Neuronal stem cell (in vitro differentiated cells): Measurements from ENCODE around the gene CPN2.

Experiments used
- DNase-seq: peaks from one replicate; pipeline ENCODE4 v3.0.0-alpha.2; 2013; ENCODE audit warnings: low spot score
- H2AFZ ChIP-seq: one replicate; pipeline ENCODE4 v1.6.1; 2013; ENCODE audit warnings: mild to moderate bottlenecking, low read length, inconsistent platforms
- H2AK5ac ChIP-seq: 2 replicates; pipeline ENCODE4 v1.6.1; 2013; ENCODE audit warnings: low read depth, mild to moderate bottlenecking, inconsistent platforms, low read length, moderate library complexity, mixed read lengths
- H2BK120ac ChIP-seq: 2 replicates; pipeline ENCODE4 v1.6.1; 2013; ENCODE audit warnings: low read depth, mild to moderate bottlenecking, inconsistent platforms, low read length, moderate library complexity, mixed read lengths
- H2BK12ac ChIP-seq: one replicate; pipeline ENCODE4 v1.6.1; 2013; ENCODE audit warnings: low read length, inconsistent platforms
- H2BK15ac ChIP-seq: 2 replicates; pipeline ENCODE4 v1.6.1; 2013; ENCODE audit warnings: mild to moderate bottlenecking, low read length, inconsistent platforms, mixed read lengths
- H2BK5ac ChIP-seq: one replicate; pipeline ENCODE4 v1.6.1; 2013; ENCODE audit warnings: inconsistent platforms, mild to moderate bottlenecking, low read length, moderate library complexity
- H3K14ac ChIP-seq: one replicate; pipeline ENCODE4 v1.6.1; 2013; ENCODE audit warnings: low read length, inconsistent platforms
- H3K18ac ChIP-seq: 2 replicates; pipeline ENCODE4 v1.6.1; 2013; ENCODE audit warnings: low read length, inconsistent platforms
- H3K23ac ChIP-seq: 2 replicates; pipeline ENCODE4 v1.6.1; 2013; ENCODE audit warnings: low read depth, mild to moderate bottlenecking, mixed read lengths, low read length, inconsistent platforms; ENCODE audit not compliant: poor library complexity
- H3K27ac ChIP-seq: replicated peaks from 3 replicates; pipeline ENCODE4 v1.5.1; 2013; ENCODE audit warnings: low read length, inconsistent platforms
- H3K27me3 ChIP-seq, 3 experiments: 2 replicates each; pipeline ENCODE4 v1.6.1; 2013; ENCODE audit warnings: low read length in 3 of 3, mild to moderate bottlenecking in 2 of 3, inconsistent platforms in 1 of 3, low read depth in 1 of 3, mixed read lengths in 1 of 3, moderate library complexity in 1 of 3; ENCODE audit not compliant: control insufficient read depth in 3 of 3, insufficient read depth in 3 of 3
- H3K36me3 ChIP-seq, 2 donors: replicated peaks in 1 of 2; 2 replicates each; pipeline ENCODE4 v1.6.1; 2013; ENCODE audit warnings: low read length in 2 of 2; ENCODE audit not compliant: control insufficient read depth in 2 of 2, insufficient read depth in 2 of 2
- H3K4ac ChIP-seq: 2 replicates; pipeline ENCODE4 v1.6.1; 2013; ENCODE audit warnings: inconsistent platforms, mild to moderate bottlenecking, low read length, moderate library complexity
- H3K4me1 ChIP-seq, 2 donors: 1 replicate in 1 of 2; 2 replicates in 1 of 2; pipeline ENCODE4 v1.6.1; 2013; ENCODE audit warnings: low read length in 2 of 2, low read depth in 1 of 2; ENCODE audit not compliant: control insufficient read depth in 2 of 2, insufficient read depth in 1 of 2
- H3K4me2 ChIP-seq: one replicate; pipeline ENCODE4 v1.6.1; 2013; ENCODE audit warnings: mild to moderate bottlenecking, low read length, inconsistent platforms; ENCODE audit not compliant: insufficient read depth, poor library complexity, severe bottlenecking
- H3K4me3 ChIP-seq, 2 donors: 2 replicates each; pipeline ENCODE4 v1.5.1; 2013; ENCODE audit warnings: low read length in 2 of 2, mild to moderate bottlenecking in 2 of 2, inconsistent platforms in 1 of 2, moderate library complexity in 1 of 2
- H3K79me1 ChIP-seq: one replicate; pipeline ENCODE4 v1.6.1; 2013; ENCODE audit warnings: low read depth, mild to moderate bottlenecking, inconsistent platforms, low read length, moderate library complexity
- H3K9ac ChIP-seq: one replicate; pipeline ENCODE4 v1.6.1; 2013; ENCODE audit warnings: mild to moderate bottlenecking, low read depth, low read length, inconsistent platforms; ENCODE audit not compliant: poor library complexity
- H3K9me3 ChIP-seq, 2 donors: replicated peaks in 1 of 2; 2 replicates each; pipeline versions ENCODE3 to v1.6.1; 2013; ENCODE audit warnings: low read length in 2 of 2, mild to moderate bottlenecking in 2 of 2, inconsistent platforms in 1 of 2, low read depth in 1 of 2, mixed read lengths in 1 of 2, moderate library complexity in 1 of 2; ENCODE audit not compliant: control insufficient read depth in 2 of 2, insufficient read depth in 1 of 2
- H4K8ac ChIP-seq: one replicate; pipeline ENCODE4 v1.6.1; 2013; ENCODE audit warnings: low read depth, mild to moderate bottlenecking, inconsistent platforms, low read length, moderate library complexity
- H4K91ac ChIP-seq: one replicate; pipeline ENCODE4 v1.6.1; 2013; ENCODE audit warnings: low read length, low read depth, mild to moderate bottlenecking, inconsistent platforms; ENCODE audit not compliant: poor library complexity
- WGBS, 2 donors: extraction: QIAGEN DNeasy Blood & Tissue Kit; methylation state at CpG; one replicate each; pipeline ENCODE4 v1.1.7; 2013; ENCODE audit warnings: missing lambda C conversion rate in 2 of 2, mixed read lengths in 1 of 2; ENCODE audit not compliant: insufficient read length in 2 of 2, insufficient replicate concordance in 1 of 2; ENCODE audit errors: extremely low coverage in 2 of 2; 5-methylcytosine and 5-hydroxymethylcytosine counted together

Gene CPN2

GRCh38 chr3:194325424-194326153 lies 25.5 kb downstream of the CPN2 start:
- no peak overlapping the region for H3K14ac ChIP-seq
- H3K9me3 ChIP-seq = peaks cover 10 to 28% of the 10 kb centered on the region in 2 donors
- no peak overlapping the region for H2BK5ac ChIP-seq
- no peak overlapping the region for H4K8ac ChIP-seq
- H3K27me3 ChIP-seq = peaks cover 0 to 17% (median 11%) of the 10 kb centered on the region in 3 experiments
- no peak overlapping the region for H3K4me3 ChIP-seq
- no peak overlapping the region for H2BK12ac ChIP-seq
- no peak overlapping the region for H4K91ac ChIP-seq
- H2AK5ac ChIP-seq = peak overlapping the region; percentile 64
- H3K4ac ChIP-seq = no peak overlapping the region
- H3K4me2 ChIP-seq = no peak overlapping the region
- H3K27ac ChIP-seq = no peak overlapping the region
- no peak overlapping the region for H3K23ac ChIP-seq
- H2BK120ac ChIP-seq = no peak overlapping the region
- H2AFZ ChIP-seq = no peak overlapping the region
- H3K36me3 ChIP-seq = peaks cover 0 to 8% of the 10 kb centered on the region in 2 donors
- DNase-seq = no peak
- peak overlapping the region; percentile 79 for H3K18ac ChIP-seq
- H3K79me1 ChIP-seq = peaks cover 8% of the 10 kb centered on the region
- WGBS, 2 donors = no CpG with 5 or more reads among the region's 15 CpGs
- H3K4me1 ChIP-seq = peaks cover 10 to 12% of the 10 kb centered on the region in 2 donors
- H2BK15ac ChIP-seq = peak overlapping the region; percentile 42
- H3K9ac ChIP-seq = peak overlapping the region; percentile 87

GRCh38 chr3:194324823-194325327 lies 26.3 kb downstream of the CPN2 start:
- no peak overlapping the region for H3K4me2 ChIP-seq
- H3K4me3 ChIP-seq = peak overlapping the region in 1 of 2 donors; percentile 73
- H3K18ac ChIP-seq = no peak overlapping the region
- H3K4ac ChIP-seq = no peak overlapping the region
- H2BK120ac ChIP-seq = no peak overlapping the region
- H2AK5ac ChIP-seq = no peak overlapping the region
- H2BK15ac ChIP-seq = no peak overlapping the region
- no peak overlapping the region for H2BK5ac ChIP-seq
- H3K4me1 ChIP-seq = peaks cover 9% of the 10 kb centered on the region in 2 donors
- H4K8ac ChIP-seq = no peak overlapping the region
- peaks cover 0 to 17% (median 3%) of the 10 kb centered on the region in 3 experiments for H3K27me3 ChIP-seq
- 100% methylated on average over 2 of the region's 3 CpGs; no CpG with 5 or more reads in 1 of the 2 donors for WGBS, 2 donors
- peaks cover 8% of the 10 kb centered on the region for H3K79me1 ChIP-seq
- H3K14ac ChIP-seq = peak overlapping the region; percentile 59
- H3K9ac ChIP-seq = peak overlapping the region; percentile 87
- H3K27ac ChIP-seq = no peak overlapping the region
- no peak overlapping the region for H3K23ac ChIP-seq
- DNase-seq = no peak
- H3K36me3 ChIP-seq = peaks cover 0 to 8% of the 10 kb centered on the region in 2 donors
- no peak overlapping the region for H2AFZ ChIP-seq
- H3K9me3 ChIP-seq = peaks cover 14 to 28% of the 10 kb centered on the region in 2 donors
- H4K91ac ChIP-seq = peak overlapping the region; percentile 7
- H2BK12ac ChIP-seq = no peak overlapping the region

- Histone ChIP-seq H3K4ac (no peak overlapping the region), H3K27ac (no peak overlapping the region), H2BK15ac (no peak overlapping the region), H2BK5ac (no peak overlapping the region), H3K79me1 (peaks cover 8% of the 10 kb centered on the region), H4K8ac (no peak overlapping the region), H2AFZ (peak overlapping the region; percentile 79), H2BK120ac (no peak overlapping the region), H3K4me1 (peaks cover 9% of the 10 kb centered on the region in 2 donors), H3K18ac (peak overlapping the region; percentile 17), H3K4me2 (no peak overlapping the region), H3K9me3 (peaks cover 22 to 28% of the 10 kb centered on the region in 2 donors), H2AK5ac (no peak overlapping the region), H3K9ac (peak overlapping the region; percentile 87), H3K23ac (peak overlapping the region; percentile 12), H3K36me3 (peaks cover 0 to 8% of the 10 kb centered on the region in 2 donors), H3K4me3 (peak overlapping the region; percentile 7 to 73), H4K91ac (peak overlapping the region; percentile 7), H3K27me3 (peaks cover 0 to 17% (median 0%) of the 10 kb centered on the region in 3 experiments), H2BK12ac (no peak overlapping the region), H3K14ac (peak overlapping the region; percentile 2)
- no peak for DNase-seq
- 100% methylated on average over 2 of the region's 39 CpGs; no CpG with 5 or more reads in 1 of the 2 donors for WGBS, 2 donors
These were observed 27.1 kb downstream of the CPN2 start for GRCh38 chr3:194323785-194324735.
